Upper lobe of right lung (tissue), 1 donor: ENCODE results near the gene QSOX1. TPM values are rescaled to one million over a fixed set of nuclear protein-coding genes. Genes with fewer than 3 reads are reported as not detected.

Source experiments
- ATAC-seq: fragments of 200-7000 bp; cut with Tn5 transposase; one replicate; pipeline ENCODE4 v1.9.1; 2020; ENCODE audit warnings: mild to moderate bottlenecking, moderate library complexity
- DNase-seq: peaks from one replicate; pipeline ENCODE4 v3.0.0-alpha.2; 2020
- H3K27ac ChIP-seq: fragments of 200-600 bp; one replicate; pipeline ENCODE4 v1.8.0; 2022
- H3K27me3 ChIP-seq: fragments of 200-600 bp; one replicate; pipeline ENCODE4 v1.8.0; 2022; ENCODE audit warnings: mild to moderate bottlenecking
- H3K36me3 ChIP-seq: fragments of 200-600 bp; one replicate; pipeline ENCODE4 v1.8.0; 2022
- H3K4me1 ChIP-seq: fragments of 200-600 bp; one replicate; pipeline ENCODE4 v1.8.0; 2022
- H3K4me3 ChIP-seq: fragments of 200-600 bp; one replicate; pipeline ENCODE4 v1.8.0; 2022; ENCODE audit warnings: mild to moderate bottlenecking
- H3K9me3 ChIP-seq: fragments of 200-600 bp; one replicate; pipeline ENCODE4 v1.8.0; 2022
- intact Hi-C: fragments of 100-400 bp; cut with DNase I; formaldehyde crosslinking; loops from one replicate; pipeline ENCODE4 v1.11.0; 2022
- total RNA-seq: library from RNA; stranded (reverse); fragmentation: NEBNext Ultra II Directional; extraction: Animal tissue kit (Norgen Biotek cat#: 25700); gene quantifications from one replicate; pipeline ENCODE4 v1.2.1, GENCODE V29; 2021
- TF ChIP-seq, protein P1 (sequence below): fragments of 200-600 bp; IDR thresholded peaks from one replicate; pipeline ENCODE4 v1.8.0; 2022; ENCODE audit warnings: antibody characterized with exemption
- donor health status: DM: no; HTN: yes; CAD: no; lungs with severe emphysema.

QSOX1 gene
- total RNA-seq, 1 donor from 2014 or later, result 275 TPM

- no peaks in the 10 kb centered on the region for H3K36me3 ChIP-seq
- intact Hi-C loops, result no loop called here
- ATAC-seq (no peak), DNase-seq (no peak)
- H3K27ac ChIP-seq, result no peak overlapping the region
- peaks cover 99% of the 10 kb centered on the region for H3K27me3 ChIP-seq
- TF ChIP-seq, protein P1, sequence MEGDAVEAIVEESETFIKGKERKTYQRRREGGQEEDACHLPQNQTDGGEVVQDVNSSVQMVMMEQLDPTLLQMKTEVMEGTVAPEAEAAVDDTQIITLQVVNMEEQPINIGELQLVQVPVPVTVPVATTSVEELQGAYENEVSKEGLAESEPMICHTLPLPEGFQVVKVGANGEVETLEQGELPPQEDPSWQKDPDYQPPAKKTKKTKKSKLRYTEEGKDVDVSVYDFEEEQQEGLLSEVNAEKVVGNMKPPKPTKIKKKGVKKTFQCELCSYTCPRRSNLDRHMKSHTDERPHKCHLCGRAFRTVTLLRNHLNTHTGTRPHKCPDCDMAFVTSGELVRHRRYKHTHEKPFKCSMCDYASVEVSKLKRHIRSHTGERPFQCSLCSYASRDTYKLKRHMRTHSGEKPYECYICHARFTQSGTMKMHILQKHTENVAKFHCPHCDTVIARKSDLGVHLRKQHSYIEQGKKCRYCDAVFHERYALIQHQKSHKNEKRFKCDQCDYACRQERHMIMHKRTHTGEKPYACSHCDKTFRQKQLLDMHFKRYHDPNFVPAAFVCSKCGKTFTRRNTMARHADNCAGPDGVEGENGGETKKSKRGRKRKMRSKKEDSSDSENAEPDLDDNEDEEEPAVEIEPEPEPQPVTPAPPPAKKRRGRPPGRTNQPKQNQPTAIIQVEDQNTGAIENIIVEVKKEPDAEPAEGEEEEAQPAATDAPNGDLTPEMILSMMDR, result no peak
- H3K4me1 ChIP-seq, result peaks cover 53% of the 10 kb centered on the region
- no peak overlapping the region for H3K4me3 ChIP-seq
- H3K9me3 ChIP-seq, result no peaks in the 10 kb centered on the region
These were observed 78.7 kb downstream of the QSOX1 start for GRCh38 chr1:180233191-180234011.

GRCh38 chr1:180234369-180235076 is 79.9 kb downstream of the QSOX1 start:
- peaks cover 45% of the 10 kb centered on the region for H3K4me1 ChIP-seq
- H3K27me3 ChIP-seq, result peaks cover 100% of the 10 kb centered on the region
- no peaks in the 10 kb centered on the region for H3K36me3 ChIP-seq
- no peaks in the 10 kb centered on the region for H3K9me3 ChIP-seq
- intact Hi-C loops, result no loop called here
- no peak for ATAC-seq
- H3K27ac ChIP-seq, result no peak overlapping the region
- H3K4me3 ChIP-seq, result no peak overlapping the region
- no peak for DNase-seq
- TF ChIP-seq, protein P1, result no peak

DNA sequence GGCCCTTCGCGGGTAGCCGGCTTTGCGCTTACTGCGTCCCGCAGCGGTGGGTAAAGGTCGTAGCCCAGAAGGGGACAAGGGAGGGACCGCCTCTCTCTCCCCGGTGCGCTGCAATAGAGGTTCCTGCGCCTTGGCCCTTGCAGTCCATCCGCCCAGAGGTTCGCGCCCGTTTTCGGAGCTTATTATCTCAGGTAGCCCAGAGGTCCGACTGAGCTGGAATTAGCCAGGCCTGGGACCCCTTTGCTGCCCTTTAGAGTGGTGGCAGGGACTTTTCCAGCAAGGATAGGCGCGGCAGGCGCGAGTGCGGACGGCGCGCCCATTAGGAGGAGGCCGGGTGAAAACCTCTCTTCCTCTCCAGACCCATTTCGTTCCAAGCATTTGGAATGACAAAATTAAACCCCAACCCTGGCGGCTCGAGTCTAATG is 80.4 kb downstream of the QSOX1 start:
- H3K4me3 ChIP-seq, result no peak overlapping the region
- TF ChIP-seq, protein P1, result no peak
- DNase-seq (no peak), ATAC-seq (no peak)
- H3K27ac ChIP-seq, result no peak overlapping the region
- H3K4me1 ChIP-seq, result peaks cover 44% of the 10 kb centered on the region
- H3K36me3 ChIP-seq, result no peaks in the 10 kb centered on the region
- intact Hi-C loops, result no loop called here
- H3K27me3 ChIP-seq, result peaks cover 100% of the 10 kb centered on the region
- H3K9me3 ChIP-seq, result no peaks in the 10 kb centered on the region

- Histone ChIP-seq H3K4me3 (no peak overlapping the region), H3K36me3 (no peaks in the 10 kb centered on the region), H3K9me3 (no peaks in the 10 kb centered on the region), H3K4me1 (peaks cover 38% of the 10 kb centered on the region), H3K27me3 (peaks cover 100% of the 10 kb centered on the region), H3K27ac (no peak overlapping the region)
- TF ChIP-seq, protein P1, result no peak
- no peak for ATAC-seq
- DNase-seq, result no peak
- intact Hi-C loops, result no loop called here
These were observed 81.0 kb downstream of the QSOX1 start for GRCh38 chr1:180235502-180236239.

DNA sequence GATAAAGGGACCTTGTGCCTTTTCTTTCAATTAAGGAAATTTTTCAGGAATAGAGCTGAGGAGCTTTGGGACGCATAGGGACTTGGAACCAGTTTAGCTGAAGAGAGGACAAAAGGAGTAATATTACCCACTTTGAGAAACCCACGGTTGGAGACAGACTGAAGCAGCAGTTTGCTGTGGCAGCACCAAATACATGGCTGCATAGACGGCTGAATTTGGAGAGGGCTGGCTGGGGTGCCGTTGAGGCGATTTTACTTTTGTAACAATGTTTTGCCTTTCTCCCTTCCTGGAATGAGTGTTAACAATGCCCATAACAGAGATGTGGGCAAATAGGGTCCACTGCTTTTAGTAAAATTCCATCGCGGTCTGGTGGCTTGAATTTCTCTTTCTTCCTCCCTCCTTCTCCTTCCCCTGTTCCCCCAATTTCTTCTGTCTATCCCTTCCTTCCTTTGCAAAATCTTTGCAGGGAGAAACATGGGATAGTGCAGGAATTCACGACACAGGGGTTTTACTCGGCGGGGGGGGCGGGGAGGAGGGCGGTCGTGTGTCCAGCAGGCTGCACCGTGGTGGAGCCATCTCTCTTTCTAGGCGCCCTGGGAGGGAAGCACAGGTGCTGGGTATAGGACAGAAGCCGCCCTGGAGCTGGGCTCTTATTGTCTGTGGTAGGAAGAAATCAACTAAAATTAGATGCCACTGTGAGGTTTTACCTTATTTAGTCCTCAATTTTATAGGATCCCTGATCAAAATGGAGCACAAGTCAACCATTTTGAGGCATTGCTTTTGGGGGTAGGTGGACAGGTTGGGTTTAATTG is 82.2 kb downstream of the QSOX1 start:
- Histone ChIP-seq H3K27me3 (peaks cover 98% of the 10 kb centered on the region), H3K36me3 (no peaks in the 10 kb centered on the region), H3K9me3 (no peaks in the 10 kb centered on the region), H3K27ac (no peak overlapping the region), H3K4me1 (peaks cover 26% of the 10 kb centered on the region), H3K4me3 (no peak overlapping the region)
- no peak for DNase-seq
- TF ChIP-seq, protein P1, result no peak
- intact Hi-C loops, result no loop called here
- no peak for ATAC-seq
